HepG2 (cell line): ENCODE results near the gene TBC1D22A. TPM values are rescaled to one million over a fixed set of nuclear protein-coding genes. Genes with fewer than 3 reads are reported as not detected.

Experiments used
- BATF2 ChIP-seq: sonication (generic); formaldehyde crosslinking; IDR thresholded peaks from 2 replicates; pipeline ENCODE4 v1.8.0; 2022; ENCODE audit warnings: mild to moderate bottlenecking, missing genetic modification reagents, moderate library complexity
- BRCA1 ChIP-seq: sonication (generic); formaldehyde crosslinking; IDR thresholded peaks from 2 replicates; pipeline ENCODE4 v1.4.0; 2020; ENCODE audit warnings: missing genetic modification reagents
- GLMP ChIP-seq: sonication (generic); formaldehyde crosslinking; IDR thresholded peaks from 2 replicates; pipeline ENCODE4 v1.9.0; 2021; ENCODE audit warnings: missing genetic modification reagents, mild to moderate bottlenecking, borderline replicate concordance
- KLF12 ChIP-seq: sonication (generic); formaldehyde crosslinking; IDR thresholded peaks from 2 replicates; pipeline ENCODE4 v1.4.0; 2020; ENCODE audit warnings: missing genetic modification reagents, borderline replicate concordance
- MEF2D ChIP-seq: sonication (generic); formaldehyde crosslinking; IDR thresholded peaks from 2 replicates; pipeline ENCODE4 v1.5.1; 2020; ENCODE audit warnings: mild to moderate bottlenecking, missing genetic modification reagents
- MTA1 ChIP-seq: sonication (generic); formaldehyde crosslinking; IDR thresholded peaks from 2 replicates; pipeline ENCODE4 v1.4.0; 2020; ENCODE audit warnings: missing genetic modification reagents, mild to moderate bottlenecking, borderline replicate concordance
- POLR2AphosphoS5 ChIP-seq: IDR thresholded peaks from 2 replicates; pipeline ENCODE4 v1.6.1; 2012; ENCODE audit warnings: low read depth, low read length
- RXRB ChIP-seq: IDR thresholded peaks from 2 replicates; pipeline ENCODE4 v1.6.1; 2016; ENCODE audit warnings: borderline replicate concordance, missing genetic modification reagents, missing compliant biosample characterization
- SRF ChIP-seq: IDR thresholded peaks from 2 replicates; pipeline ENCODE4 v1.6.1; 2011; ENCODE audit warnings: mild to moderate bottlenecking, low read depth, low read length, moderate library complexity
- SRY ChIP-seq: sonication (generic); formaldehyde crosslinking; IDR thresholded peaks from 2 replicates; pipeline ENCODE4 v1.8.0; 2022; ENCODE audit warnings: mild to moderate bottlenecking, missing genetic modification reagents
- UBTF ChIP-seq: sonication (generic); formaldehyde crosslinking; IDR thresholded peaks from 2 replicates; pipeline ENCODE4 v1.4.0; 2020; ENCODE audit warnings: mild to moderate bottlenecking, missing genetic modification reagents
- ZBTB20 ChIP-seq: sonication (generic); formaldehyde crosslinking; IDR thresholded peaks from 2 replicates; pipeline ENCODE4 v1.8.1; 2023; ENCODE audit warnings: missing genetic modification reagents, low read depth, mild to moderate bottlenecking, borderline replicate concordance
- ZFY ChIP-seq: sonication (generic); formaldehyde crosslinking; IDR thresholded peaks from 2 replicates; pipeline ENCODE4 v1.4.0; 2020; ENCODE audit warnings: missing genetic modification reagents
- ZKSCAN8 ChIP-seq: IDR thresholded peaks from 2 replicates; pipeline ENCODE4 v1.6.1; 2016; ENCODE audit warnings: borderline replicate concordance, missing genetic modification reagents, missing compliant biosample characterization
- ZNF121 ChIP-seq: sonication (generic); formaldehyde crosslinking; IDR thresholded peaks from 2 replicates; pipeline ENCODE4 v1.5.0; 2020; ENCODE audit warnings: mild to moderate bottlenecking, missing genetic modification reagents
- ZNF136 ChIP-seq: sonication (generic); formaldehyde crosslinking; IDR thresholded peaks from 2 replicates; pipeline ENCODE4 v1.8.1; 2022; ENCODE audit warnings: low read depth, mild to moderate bottlenecking, moderate library complexity, missing genetic modification reagents
- ZNF318 ChIP-seq: sonication (generic); formaldehyde crosslinking; IDR thresholded peaks from 2 replicates; pipeline ENCODE4 v1.4.0; 2020; ENCODE audit warnings: mild to moderate bottlenecking, missing genetic modification reagents
- ZNF382 ChIP-seq: sonication (generic); formaldehyde crosslinking; IDR thresholded peaks from 2 replicates; pipeline ENCODE4 v1.5.0; 2020; ENCODE audit warnings: missing genetic modification reagents, mild to moderate bottlenecking, borderline replicate concordance
- ZNF543 ChIP-seq: sonication (generic); formaldehyde crosslinking; IDR thresholded peaks from 2 replicates; pipeline ENCODE4 v1.4.0; 2020; ENCODE audit warnings: mild to moderate bottlenecking, missing genetic modification reagents
- polyA plus RNA-seq, 8 experiments: library from polyadenylated mRNA; depleted of rRNA in 3 of 8; stranded (reverse) in 7 of 8; unstranded in 1 of 8; fragments of >200 nt; fragmentation: Illumina TruSeq in 4 of 8; extraction: Trizol in 4 of 8; gene quantifications; 2 replicates each; pipeline versions ENCODE4 v1.2.1 to v1.2.3, GENCODE V29; 2011 to 2016; ENCODE audit warnings: low read depth in 4 of 8, missing spikeins in 1 of 8, mixed read lengths in 1 of 8; ENCODE audit not compliant: insufficient read depth in 1 of 8
- total RNA-seq, 5 experiments: library from RNA; depleted of rRNA; stranded (reverse); fragments of >200 nt; fragmentation: Illumina TruSeq; extraction: Trizol; gene quantifications; 2 replicates each; pipeline ENCODE4 v1.2.3, GENCODE V29; 2016; ENCODE audit warnings: low read depth in 1 of 5

TBC1D22A gene
- total and polyA plus RNA-seq, 2 of the 13 experiments (the other 11 are each of a cell fraction or from before 2014, with no cell fraction given): 17.3 to 18.0 TPM

GRCh38 chr22:46744581-46744980 lies 17.9 kb upstream of the TBC1D22A start (continued):
- no peak for TF ChIP-seq GLMP (CRISPR knock-in tag)
- TF ChIP-seq SRF: no peak
- TF ChIP-seq POLR2AphosphoS5: no peak
- peak; percentile 56; the same call in 1 of the 2 replicates for TF ChIP-seq RXRB
- TF ChIP-seq UBTF (CRISPR knock-in tag): peak; percentile 68
- TF ChIP-seq KLF12 (CRISPR knock-in tag): peak; percentile 74; the same call in 1 of the 2 replicates
- TF ChIP-seq ZNF543 (CRISPR knock-in tag): no peak
- no peak for TF ChIP-seq ZKSCAN8 (CRISPR knock-in tag)
- no peak for TF ChIP-seq SRY (CRISPR knock-in tag)
- TF ChIP-seq ZNF318 (CRISPR knock-in tag): no peak
- TF ChIP-seq ZBTB20: no peak
- peak; percentile 53; the same call in 1 of the 2 replicates for TF ChIP-seq ZFY
- peak; percentile 40; the same call in 1 of the 2 replicates for TF ChIP-seq MEF2D
- no peak for TF ChIP-seq BRCA1
- peak; percentile 85 for TF ChIP-seq ZNF121
- peak; percentile 67; the same call in 1 of the 2 replicates for TF ChIP-seq MTA1
- no peak for TF ChIP-seq ZNF136 (CRISPR knock-in tag)
- no peak for TF ChIP-seq ZNF382 (CRISPR knock-in tag)
- TF ChIP-seq BATF2 (CRISPR knock-in tag): no peak
